ENCODE data around the gene ZNF490.
"Not testable (repeated sequence)": the region's sequence is repeated elsewhere in the genome, so short reads cannot be mapped to it uniquely, and the experiment has no call there.

The ZNF490 gene

DNA sequence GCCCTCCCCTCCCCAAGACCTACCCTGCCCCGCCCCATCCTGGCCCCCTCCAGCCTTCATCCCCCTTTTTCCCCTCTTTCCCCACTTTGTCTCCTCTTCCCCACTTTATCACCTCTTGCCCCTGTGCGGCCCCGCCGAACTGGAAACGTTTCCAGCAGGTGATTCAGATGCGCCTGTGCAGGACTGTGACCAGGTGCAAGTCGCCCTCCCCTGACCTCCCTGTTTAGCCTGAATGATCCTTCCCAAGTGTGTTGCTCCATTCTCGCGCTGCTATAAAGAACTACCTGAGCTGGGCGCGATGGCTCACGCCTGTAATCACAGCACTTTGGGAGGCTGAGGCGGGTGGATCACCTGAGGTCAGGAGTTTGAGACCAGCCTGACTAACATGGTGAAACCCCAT lies 26.0 kb upstream of the ZNF490 start:
- no peak overlapping the region for H3K27ac Mint-ChIP-seq
- H3K9me3 Mint-ChIP-seq: no peaks in the 10 kb centered on the region

DNA sequence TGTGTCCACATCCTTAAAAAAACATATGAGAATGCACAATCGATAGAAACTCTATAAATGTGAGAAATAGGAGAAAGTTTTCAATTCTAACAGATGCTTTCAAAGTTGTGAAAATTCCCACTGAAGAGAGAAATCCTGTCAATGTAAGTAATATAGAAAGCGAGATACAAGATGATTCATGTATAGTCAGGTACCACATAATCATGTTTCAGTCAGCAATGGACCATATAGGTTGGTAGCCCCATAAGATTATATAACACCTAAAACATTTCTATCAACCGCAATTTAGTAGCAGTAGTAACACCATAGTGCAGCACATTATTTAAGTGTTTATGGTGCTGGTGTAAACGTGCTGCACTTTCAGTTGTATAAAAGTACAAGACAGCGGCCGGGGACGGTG lies 18.6 kb upstream of the ZNF490 start:
- Mint-ChIP-seq H3K27me3 (no peaks in the 10 kb centered on the region), H3K9me3 (no peaks in the 10 kb centered on the region), H3K36me3 (peaks cover 26% of the 10 kb centered on the region), H3K4me3 (no peak overlapping the region), H3K4me1 (peaks cover 3% of the 10 kb centered on the region), H3K27ac (no peak overlapping the region)

More for the DNA sequence above, 26.0 kb upstream of the ZNF490 start:
- Mint-ChIP-seq H3K27me3 (no peaks in the 10 kb centered on the region), H3K4me3 (no peak overlapping the region), H3K4me1 (peaks cover 24% of the 10 kb centered on the region), H3K36me3 (no peaks in the 10 kb centered on the region)

DNA sequence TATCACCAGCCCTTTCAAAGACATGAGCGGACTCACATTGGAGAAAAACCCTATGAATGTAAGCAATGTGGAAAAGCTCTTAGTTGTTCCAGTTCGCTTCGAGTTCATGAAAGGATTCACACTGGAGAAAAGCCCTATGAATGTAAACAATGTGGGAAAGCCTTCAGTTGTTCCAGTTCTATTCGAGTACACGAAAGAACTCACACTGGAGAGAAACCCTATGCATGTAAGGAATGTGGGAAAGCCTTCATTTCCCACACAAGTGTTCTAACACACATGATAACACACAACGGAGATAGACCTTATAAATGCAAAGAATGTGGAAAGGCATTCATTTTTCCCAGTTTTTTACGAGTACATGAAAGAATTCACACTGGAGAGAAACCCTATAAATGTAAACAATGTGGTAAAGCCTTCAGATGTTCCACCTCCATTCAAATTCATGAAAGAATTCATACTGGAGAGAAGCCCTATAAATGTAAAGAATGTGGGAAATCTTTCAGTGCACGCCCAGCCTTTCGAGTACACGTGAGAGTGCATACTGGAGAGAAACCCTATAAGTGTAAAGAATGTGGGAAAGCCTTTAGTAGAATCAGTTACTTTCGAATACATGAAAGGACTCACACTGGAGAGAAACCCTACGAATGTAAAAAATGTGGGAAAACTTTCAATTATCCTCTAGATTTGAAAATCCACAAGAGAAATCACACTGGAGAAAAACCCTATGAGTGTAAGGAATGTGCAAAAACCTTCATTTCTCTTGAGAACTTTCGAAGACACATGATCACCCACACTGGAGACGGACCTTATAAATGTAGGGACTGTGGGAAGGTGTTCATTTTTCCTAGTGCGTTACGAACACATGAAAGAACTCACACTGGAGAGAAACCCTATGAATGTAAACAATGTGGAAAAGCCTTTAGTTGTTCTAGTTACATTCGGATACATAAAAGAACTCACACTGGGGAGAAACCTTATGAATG lies 17.7 kb upstream of the ZNF490 start:
- H3K27ac Mint-ChIP-seq: no peak overlapping the region
- no peaks in the 10 kb centered on the region for H3K9me3 Mint-ChIP-seq
- H3K27me3 Mint-ChIP-seq: no peaks in the 10 kb centered on the region
- no peaks in the 10 kb centered on the region for H3K4me1 Mint-ChIP-seq
- no peak overlapping the region for H3K4me3 Mint-ChIP-seq
- peaks cover 26% of the 10 kb centered on the region for H3K36me3 Mint-ChIP-seq

DNA sequence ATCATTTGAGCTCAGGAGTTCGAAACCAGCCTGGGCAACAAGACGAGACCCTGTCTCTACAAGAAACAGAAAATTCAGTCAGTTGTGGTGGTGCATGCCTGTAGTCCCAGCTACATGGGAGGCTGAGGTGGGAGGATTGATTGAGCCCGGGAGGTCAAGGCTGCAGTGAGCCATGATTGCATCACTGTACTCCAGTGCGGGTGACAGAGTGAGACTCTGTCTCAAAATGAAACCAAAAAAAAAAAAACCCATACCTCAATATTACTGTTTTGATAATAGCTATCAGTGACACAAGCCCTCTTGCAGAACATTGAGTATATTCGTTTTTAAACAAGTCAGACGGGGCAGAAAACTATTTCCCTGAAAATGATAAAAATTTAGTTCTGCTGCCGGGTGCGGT lies 16.3 kb upstream of the ZNF490 start:
- Mint-ChIP-seq H3K27me3 (no peaks in the 10 kb centered on the region), H3K27ac (no peak overlapping the region), H3K36me3 (peaks cover 26% of the 10 kb centered on the region), H3K4me3 (no peak overlapping the region), H3K4me1 (no peaks in the 10 kb centered on the region), H3K9me3 (no peaks in the 10 kb centered on the region)

DNA sequence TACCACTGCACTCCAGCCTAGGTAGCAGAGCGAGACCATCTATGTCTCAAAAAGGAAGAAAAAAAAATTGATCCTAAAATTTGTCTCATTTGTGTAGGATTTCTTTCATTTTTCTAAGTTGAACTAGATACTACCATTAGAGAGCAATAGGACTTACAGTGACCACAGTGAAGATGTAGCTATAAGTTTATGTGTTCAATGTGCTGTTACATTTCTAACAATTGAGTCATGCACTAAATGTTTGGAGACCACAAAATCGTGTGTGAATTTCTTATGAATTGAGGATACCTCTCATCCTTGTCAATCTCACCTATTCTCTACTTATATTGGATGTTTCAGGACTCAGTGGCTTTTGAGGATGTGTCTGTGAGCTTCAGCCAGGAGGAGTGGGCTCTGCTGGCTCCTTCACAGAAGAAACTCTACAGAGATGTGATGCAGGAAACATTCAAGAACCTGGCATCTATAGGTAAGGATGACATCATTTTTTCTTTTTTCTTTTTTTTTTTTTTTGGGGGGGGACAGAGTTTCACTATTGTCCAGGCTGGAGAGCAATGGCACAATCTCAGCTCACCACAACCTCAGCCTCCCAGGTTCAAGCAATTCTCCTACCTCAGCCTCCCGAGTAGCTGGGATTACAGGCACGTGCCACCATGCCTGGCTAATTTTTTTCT lies 12.9 kb upstream of the ZNF490 start:
- Mint-ChIP-seq H3K4me3 (no peak overlapping the region), H3K4me1 (peaks cover 9% of the 10 kb centered on the region), H3K27me3 (no peaks in the 10 kb centered on the region), H3K9me3 (no peaks in the 10 kb centered on the region), H3K27ac (no peak overlapping the region), H3K36me3 (peaks cover 13% of the 10 kb centered on the region)

DNA sequence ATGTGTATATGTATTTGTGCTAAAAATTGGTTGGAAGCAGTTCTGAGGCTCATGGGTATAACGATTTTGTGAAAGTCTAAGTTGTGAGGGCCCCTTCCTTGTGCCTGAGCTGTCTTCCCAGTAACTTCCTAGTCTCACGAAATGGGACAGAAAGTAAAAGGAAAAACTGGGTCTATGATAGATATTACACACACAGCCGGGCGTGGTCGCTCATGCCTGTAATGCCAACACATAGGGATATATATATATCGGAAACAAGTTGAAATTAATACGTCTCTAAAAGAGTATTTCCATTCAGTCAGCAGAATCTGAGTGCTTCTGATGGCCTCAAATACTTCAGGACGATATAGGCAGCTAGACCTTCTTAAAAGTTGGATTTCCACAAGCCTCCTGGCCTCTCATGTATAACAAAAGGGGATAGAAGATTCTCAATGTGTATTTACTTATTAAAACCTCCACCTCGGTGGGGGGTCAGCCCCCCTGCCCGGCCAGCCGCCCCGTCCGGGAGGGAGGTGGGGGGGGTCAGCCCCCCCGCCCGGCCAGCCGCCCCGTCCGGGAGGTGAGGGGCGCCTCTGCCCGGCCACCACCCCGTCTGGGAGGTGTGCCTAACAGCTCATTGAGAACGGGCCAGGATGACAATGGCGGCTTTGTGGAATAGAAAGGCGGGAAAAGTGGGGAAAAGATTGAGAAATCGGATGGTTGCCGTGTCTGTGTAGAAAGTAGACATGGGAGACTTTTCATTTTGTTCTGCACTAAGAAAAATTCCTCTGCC lies 10.8 kb upstream of the ZNF490 start:
- not testable (repeated sequence) for H3K4me3 Mint-ChIP-seq, H3K36me3 Mint-ChIP-seq, H3K27ac Mint-ChIP-seq, H3K9me3 Mint-ChIP-seq, H3K27me3 Mint-ChIP-seq
- H3K4me1 Mint-ChIP-seq: peaks cover 13% of the 10 kb centered on the region

DNA sequence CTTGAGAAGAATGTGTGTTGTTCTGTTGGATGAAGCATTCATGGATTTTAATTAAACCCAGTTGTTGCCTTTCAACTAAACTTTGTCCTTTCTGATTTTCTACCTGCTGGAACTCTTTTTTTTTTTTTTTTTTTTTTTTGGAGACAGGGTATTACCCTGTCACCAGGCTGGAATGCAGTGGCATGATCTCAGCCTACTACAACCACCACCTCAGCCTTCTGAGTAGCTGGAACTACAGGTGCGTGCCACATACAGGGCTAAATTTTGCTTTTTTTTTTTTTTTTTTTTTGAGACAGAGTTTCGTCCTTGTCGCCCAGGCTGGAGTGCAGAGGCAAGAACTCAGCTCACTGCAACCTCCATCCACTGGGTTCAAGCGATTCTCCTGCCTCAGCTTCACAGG lies 7.0 kb upstream of the ZNF490 start:
- H3K27ac Mint-ChIP-seq: no peak overlapping the region
- peaks cover 5% of the 10 kb centered on the region for H3K36me3 Mint-ChIP-seq
- H3K4me3 Mint-ChIP-seq: no peak overlapping the region

DNA sequence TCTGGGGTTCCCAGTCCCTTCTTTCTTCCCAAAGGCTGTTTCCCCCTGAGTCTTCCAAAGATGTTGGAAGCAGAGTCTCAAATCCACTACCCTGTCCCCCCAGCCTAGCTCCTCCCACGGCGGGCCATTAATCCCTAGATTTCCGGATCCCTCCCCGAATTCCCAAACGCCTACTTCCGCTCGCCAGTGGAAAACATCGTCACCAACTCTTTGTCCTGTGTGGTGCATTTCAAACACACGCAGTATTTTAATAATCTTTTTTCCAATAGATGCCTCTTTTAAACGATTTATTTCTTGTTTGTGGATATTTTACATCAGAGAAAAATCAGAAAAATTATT lies 717 bp upstream of the ZNF490 start:
- Mint-ChIP-seq H3K27me3 (no peaks in the 10 kb centered on the region), H3K4me1 (peaks cover 44% of the 10 kb centered on the region)

More for the DNA sequence above, 7.0 kb upstream of the ZNF490 start:
- peaks cover 41% of the 10 kb centered on the region for H3K4me1 Mint-ChIP-seq
- H3K9me3 Mint-ChIP-seq: no peaks in the 10 kb centered on the region
- no peaks in the 10 kb centered on the region for H3K27me3 Mint-ChIP-seq

DNA sequence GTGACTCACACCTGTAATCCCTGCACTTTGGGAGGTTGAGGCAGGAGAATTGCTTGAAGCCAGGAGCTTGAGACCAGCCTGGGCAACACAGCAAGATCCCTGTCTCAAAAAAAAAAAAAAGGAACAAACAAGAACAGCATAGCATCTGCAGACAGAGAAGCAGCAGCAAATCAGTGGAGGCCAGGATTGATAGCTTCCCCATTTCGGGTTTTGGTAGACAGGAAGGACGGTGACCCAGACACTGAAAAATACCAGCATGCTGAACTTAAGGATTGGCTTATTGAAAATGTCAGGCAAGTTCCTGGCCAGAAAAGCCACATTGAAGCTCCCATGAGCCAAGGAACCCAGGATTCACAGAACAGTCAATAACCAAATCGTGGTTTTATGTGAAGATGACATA lies 3.0 kb downstream of the ZNF490 start:
- H3K27ac Mint-ChIP-seq: no peak overlapping the region
- H3K9me3 Mint-ChIP-seq: no peaks in the 10 kb centered on the region
- H3K4me3 Mint-ChIP-seq: no peak overlapping the region
- peaks cover 26% of the 10 kb centered on the region for H3K4me1 Mint-ChIP-seq
- H3K27me3 Mint-ChIP-seq: no peaks in the 10 kb centered on the region
- no peaks in the 10 kb centered on the region for H3K36me3 Mint-ChIP-seq

More for the DNA sequence above, 717 bp upstream of the ZNF490 start:
- H3K36me3 Mint-ChIP-seq: peaks cover 5% of the 10 kb centered on the region
- H3K9me3 Mint-ChIP-seq: no peaks in the 10 kb centered on the region
- peak overlapping the region; percentile 99 for H3K4me3 Mint-ChIP-seq
- H3K27ac Mint-ChIP-seq: peak overlapping the region; percentile 84

DNA sequence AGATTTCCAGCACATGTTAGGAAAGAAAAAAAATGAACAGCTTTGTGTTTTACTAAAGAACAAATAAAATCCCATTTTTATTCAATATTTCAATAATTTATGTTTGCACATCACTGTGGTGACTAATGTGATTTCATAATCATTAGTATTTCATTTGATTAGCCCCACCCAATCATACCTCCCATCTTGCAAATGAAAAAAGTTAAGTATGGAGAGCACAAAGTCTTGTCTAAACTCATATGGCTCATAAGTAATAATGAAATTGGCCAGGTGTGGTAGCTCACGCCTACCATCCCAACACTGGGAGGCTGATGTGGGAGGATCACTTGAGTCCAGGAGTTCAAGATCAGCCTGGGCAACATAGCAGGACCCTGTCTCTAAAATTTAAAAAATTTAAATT lies 3.8 kb downstream of the ZNF490 start:
- no peaks in the 10 kb centered on the region for H3K27me3 Mint-ChIP-seq
- H3K4me3 Mint-ChIP-seq: no peak overlapping the region
- H3K4me1 Mint-ChIP-seq: peaks cover 26% of the 10 kb centered on the region
- no peaks in the 10 kb centered on the region for H3K36me3 Mint-ChIP-seq
- no peaks in the 10 kb centered on the region for H3K9me3 Mint-ChIP-seq
- H3K27ac Mint-ChIP-seq: no peak overlapping the region

DNA sequence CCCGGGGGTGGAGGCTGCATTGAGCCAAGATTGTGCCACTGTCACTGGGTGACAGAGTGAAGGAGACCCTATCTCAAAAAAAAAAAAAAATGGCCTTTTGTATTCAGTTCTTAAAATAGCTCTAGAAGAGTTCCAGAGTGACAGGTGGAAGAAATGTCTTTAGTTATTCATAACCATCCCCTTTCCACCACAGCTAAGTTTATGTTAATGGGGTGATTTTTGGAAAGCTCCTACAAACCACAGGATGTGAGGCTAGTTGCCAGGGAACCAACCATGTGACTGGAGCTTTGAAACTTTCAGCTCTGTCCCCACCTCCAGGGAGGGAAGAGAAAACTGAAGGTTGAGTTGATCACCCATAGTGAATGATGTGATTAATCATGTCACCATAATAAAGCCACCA lies 6.9 kb downstream of the ZNF490 start:
- no peak overlapping the region for H3K4me3 Mint-ChIP-seq
- no peaks in the 10 kb centered on the region for H3K27me3 Mint-ChIP-seq
- no peaks in the 10 kb centered on the region for H3K9me3 Mint-ChIP-seq
- H3K4me1 Mint-ChIP-seq: peaks cover 13% of the 10 kb centered on the region
- no peak overlapping the region for H3K27ac Mint-ChIP-seq
- H3K36me3 Mint-ChIP-seq: peaks cover 3% of the 10 kb centered on the region

DNA sequence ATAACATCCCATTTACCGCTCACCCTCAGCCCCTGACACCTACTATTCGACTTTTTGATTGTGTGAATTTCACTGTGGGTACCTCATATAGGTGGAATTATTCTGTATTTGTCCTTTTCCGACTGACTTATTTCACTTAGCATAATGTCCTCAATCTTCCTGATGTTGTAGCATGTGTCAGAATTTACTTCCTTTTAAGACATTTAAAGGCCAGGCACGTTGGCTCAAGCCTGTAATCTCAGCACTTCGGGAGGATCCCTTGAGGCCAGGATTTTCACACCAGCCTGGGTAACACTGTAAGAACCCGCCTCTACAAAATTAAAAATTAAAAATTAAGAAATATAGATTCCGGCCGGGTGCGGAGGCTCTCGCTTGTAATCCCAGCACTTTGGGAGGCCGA lies 13.0 kb downstream of the ZNF490 start:
- Mint-ChIP-seq H3K4me1 (peaks cover 4% of the 10 kb centered on the region), H3K27me3 (no peaks in the 10 kb centered on the region), H3K4me3 (no peak overlapping the region), H3K27ac (no peak overlapping the region), H3K9me3 (no peaks in the 10 kb centered on the region), H3K36me3 (peaks cover 3% of the 10 kb centered on the region)

DNA sequence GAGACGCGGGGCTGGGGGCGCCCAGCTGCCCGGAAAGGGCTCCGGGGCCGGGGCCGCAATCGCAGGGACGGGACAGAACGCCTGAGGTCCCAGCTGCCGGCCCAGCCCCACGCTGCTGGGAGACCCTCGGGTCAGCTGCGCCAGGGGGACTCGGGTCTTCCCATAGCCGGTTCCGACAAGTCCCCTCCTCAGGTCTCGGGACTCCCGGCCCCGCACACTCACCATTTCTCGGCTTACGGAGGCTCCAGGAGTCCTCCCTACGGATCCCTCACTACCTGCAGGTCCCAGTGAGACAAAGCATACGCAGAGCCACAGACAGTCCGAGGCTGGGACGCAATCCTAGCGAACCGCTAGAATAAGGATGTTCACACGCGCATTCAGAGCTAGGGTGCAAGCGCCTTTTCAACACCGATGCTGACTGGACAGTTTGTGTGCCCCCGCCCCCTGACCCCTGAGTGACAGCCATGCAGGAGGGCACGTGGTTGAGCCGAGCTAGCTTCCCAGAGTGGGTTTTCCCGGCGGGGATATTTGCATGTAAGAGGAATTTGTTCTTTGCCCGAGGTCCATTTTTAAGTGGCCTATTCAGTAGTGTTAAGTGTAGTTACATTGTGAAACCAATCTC lies 13.6 kb downstream of the ZNF490 start:
- H3K27ac Mint-ChIP-seq: no peak overlapping the region
- H3K9me3 Mint-ChIP-seq: no peaks in the 10 kb centered on the region
- H3K36me3 Mint-ChIP-seq: peaks cover 3% of the 10 kb centered on the region
- peaks cover 4% of the 10 kb centered on the region for H3K4me1 Mint-ChIP-seq
- H3K27me3 Mint-ChIP-seq: no peaks in the 10 kb centered on the region
- H3K4me3 Mint-ChIP-seq: no peak overlapping the region

DNA sequence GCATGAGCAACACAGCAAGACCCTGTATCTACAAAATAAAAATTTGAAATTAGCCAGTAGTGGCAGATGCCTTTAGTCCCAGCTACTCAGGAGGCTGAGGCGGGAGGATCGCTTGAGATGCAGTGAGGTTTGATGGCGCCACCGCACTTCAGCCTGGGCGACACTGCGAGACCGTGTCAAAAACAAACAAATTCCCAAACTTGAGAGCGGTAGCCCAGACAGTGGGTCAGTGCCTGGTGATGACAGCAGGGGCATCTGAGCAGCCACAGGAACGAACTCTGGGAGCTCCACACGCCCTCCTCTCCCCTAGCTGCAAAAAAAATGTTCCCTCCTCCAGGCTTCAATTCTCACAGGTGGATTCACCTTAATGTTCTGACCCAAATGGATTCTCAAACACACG lies 14.1 kb downstream of the ZNF490 start:
- Mint-ChIP-seq H3K4me1 (peaks cover 4% of the 10 kb centered on the region), H3K4me3 (no peak overlapping the region), H3K27ac (no peak overlapping the region), H3K9me3 (no peaks in the 10 kb centered on the region), H3K36me3 (peaks cover 3% of the 10 kb centered on the region), H3K27me3 (no peaks in the 10 kb centered on the region)

DNA sequence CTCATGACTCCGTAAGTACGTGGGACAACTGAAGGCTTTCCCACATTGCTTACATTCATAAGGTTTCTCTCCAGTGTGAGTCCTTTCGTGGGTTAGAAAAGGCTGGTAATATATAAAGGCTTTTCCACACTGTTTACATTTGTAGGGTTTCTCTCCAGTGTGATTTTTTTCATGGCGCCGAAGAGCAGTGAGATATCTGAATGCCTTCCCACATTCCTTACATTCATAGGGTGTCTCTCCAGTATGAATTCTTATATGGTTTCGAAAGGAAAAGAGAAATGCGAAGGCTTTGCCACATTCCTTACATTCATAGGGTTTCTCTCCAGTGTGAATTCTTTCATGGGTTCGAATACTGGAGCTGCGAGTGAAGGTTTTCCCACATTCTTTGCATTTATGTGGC lies 29.5 kb downstream of the ZNF490 start:
- peaks cover 33% of the 10 kb centered on the region for H3K36me3 Mint-ChIP-seq
- H3K4me3 Mint-ChIP-seq: no peak overlapping the region
- no peak overlapping the region for H3K27ac Mint-ChIP-seq
- H3K27me3 Mint-ChIP-seq: no peaks in the 10 kb centered on the region
- no peaks in the 10 kb centered on the region for H3K4me1 Mint-ChIP-seq
- H3K9me3 Mint-ChIP-seq: peaks cover 11% of the 10 kb centered on the region
